SK-N-SH (cell line): ENCODE measurements around the gene PWWP2B. TPM values are rescaled to one million over a fixed set of nuclear protein-coding genes. Genes with fewer than 3 reads are reported as not detected.

Experiments used
- CTCF ChIA-PET: fragments of 300-600, 350-600 bp; formaldehyde crosslinking; extraction: SDS; loops from one replicate; lab custom pipeline; 2021; lab: Yijun Ruan, JAX
- POLR2A ChIA-PET: fragments of 350-600 bp; sonication (Branson Sonifier 250); formaldehyde crosslinking; extraction: SDS; loops from one replicate; lab custom pipeline; 2020; ENCODE audit warnings: antibody characterized with exemption, inconsistent platforms; lab: Yijun Ruan, JAX
- DNase-seq: peaks from one replicate; pipeline ENCODE4 v3.0.0; 2012
- H2AFZ ChIP-seq: fragments of 200-600 bp; sonication (generic); 2 replicates; pipeline ENCODE4 v1.8.1; 2016; ENCODE audit warnings: antibody characterized with exemption, mild to moderate bottlenecking, low read depth
- H3F3A ChIP-seq: fragments of 200-600 bp; sonication (generic); replicated peaks from 2 replicates; pipeline ENCODE3; 2016; ENCODE audit warnings: antibody characterized with exemption, mild to moderate bottlenecking; ENCODE audit not compliant: insufficient read depth
- H3K27ac ChIP-seq, 2 experiments: fragments of 200-500 bp in 1 of 2; fragments of 200-600 bp in 1 of 2; sonication (Bioruptor generic) in 1 of 2; sonication (generic), shearing (Covaris generic) in 1 of 2; 2 replicates each; pipeline versions ENCODE4 v1.5.1 to v1.6.1; 2014 to 2016; ENCODE audit warnings: low read depth in 2 of 2, inconsistent platforms in 1 of 2, low read length in 1 of 2, mild to moderate bottlenecking in 1 of 2, mixed read lengths in 1 of 2
- H3K27me3 ChIP-seq: fragments of 200-600 bp; sonication (generic), shearing (Covaris generic); 2 replicates; pipeline ENCODE4 v1.6.1; 2016; ENCODE audit warnings: mixed run types; ENCODE audit not compliant: insufficient read depth
- H3K36me3 ChIP-seq, 2 experiments: fragments of 200-500 bp in 1 of 2; fragments of 200-600 bp in 1 of 2; sonication (Bioruptor generic) in 1 of 2; sonication (generic) in 1 of 2; replicated peaks in 1 of 2; 2 replicates each; pipeline versions ENCODE3 to v1.5.1; 2014 to 2016; ENCODE audit warnings: low read length in 1 of 2, mild to moderate bottlenecking in 1 of 2; ENCODE audit not compliant: insufficient read depth in 2 of 2, control insufficient read depth in 1 of 2
- H3K4me1 ChIP-seq, 2 experiments: fragments of 200-500 bp in 1 of 2; fragments of 200-600 bp in 1 of 2; sonication (Bioruptor generic) in 1 of 2; sonication (generic), shearing (Covaris generic) in 1 of 2; 2 replicates each; pipeline versions ENCODE4 v1.5.1 to v1.6.1; 2014 to 2016; ENCODE audit warnings: low read depth in 1 of 2, low read length in 1 of 2, mixed run types in 1 of 2; ENCODE audit not compliant: insufficient read depth in 2 of 2, control insufficient read depth in 1 of 2
- H3K4me2 ChIP-seq: fragments of 200-600 bp; sonication (generic), shearing (Covaris generic); 2 replicates; pipeline ENCODE4 v1.6.1; 2017; ENCODE audit warnings: mixed run types
- H3K4me3 ChIP-seq, 2 experiments: fragments of 200-500 bp in 1 of 2; fragments of 200-600 bp in 1 of 2; sonication (Bioruptor generic) in 1 of 2; sonication (generic), shearing (Covaris generic) in 1 of 2; 2 replicates each; pipeline versions ENCODE4 v1.5.1 to v1.8.1; 2014 to 2016; ENCODE audit warnings: low read depth in 2 of 2, inconsistent platforms in 1 of 2, low read length in 1 of 2, mild to moderate bottlenecking in 1 of 2, mixed read lengths in 1 of 2, moderate library complexity in 1 of 2
- H3K79me2 ChIP-seq: fragments of 200-600 bp; sonication (generic); 2 replicates; pipeline ENCODE4 v1.8.1; 2017; ENCODE audit warnings: mild to moderate bottlenecking; ENCODE audit not compliant: insufficient read depth
- H3K9ac ChIP-seq: fragments of 200-600 bp; sonication (generic); 2 replicates; pipeline ENCODE4 v1.6.1; 2017; ENCODE audit warnings: mixed run types
- H3K9me2 ChIP-seq: fragments of 200-600 bp; sonication (generic); 2 replicates; pipeline ENCODE4 v1.6.1; 2017; ENCODE audit warnings: mixed run types
- H3K9me3 ChIP-seq: fragments of 200-600 bp; sonication (generic); 2 replicates; pipeline ENCODE4 v1.6.1; 2017; ENCODE audit warnings: mixed run types, mild to moderate bottlenecking, moderate library complexity
- H4K20me1 ChIP-seq: fragments of 200-600 bp; sonication (generic); 2 replicates; pipeline ENCODE4 v1.6.1; 2017; ENCODE audit warnings: mild to moderate bottlenecking, mixed run types; ENCODE audit not compliant: insufficient read depth
- ELF1 ChIP-seq: IDR thresholded peaks from 2 replicates; pipeline ENCODE4 v1.4.0; 2012
- EP300 ChIP-seq, 2 experiments: IDR thresholded peaks; 2 replicates each; pipeline versions ENCODE4 v1.4.0 to v1.6.1; 2012; ENCODE audit warnings: borderline replicate concordance in 1 of 2, low read depth in 1 of 2, low read length in 1 of 2
- EZH2phosphoT487 ChIP-seq: fragments of 200-600 bp; sonication (generic); IDR thresholded peaks from 2 replicates; pipeline ENCODE4 v1.6.1; 2017; ENCODE audit warnings: low read depth, mixed run types, mild to moderate bottlenecking, antibody characterized with exemption, moderate library complexity, borderline replicate concordance
- FOXM1 ChIP-seq: IDR thresholded peaks from 2 replicates; pipeline ENCODE4 v1.4.0; 2012; ENCODE audit warnings: low read depth, mild to moderate bottlenecking
- SIN3A ChIP-seq: IDR thresholded peaks from 2 replicates; pipeline ENCODE4 v1.6.1; 2012; ENCODE audit warnings: low read depth, mild to moderate bottlenecking, low read length, moderate library complexity, borderline replicate concordance
- TCF12 ChIP-seq: IDR thresholded peaks from 2 replicates; pipeline ENCODE4 v1.4.0; 2012
- TEAD4 ChIP-seq: IDR thresholded peaks from 2 replicates; pipeline ENCODE4 v1.4.0; 2012; ENCODE audit warnings: mild to moderate bottlenecking, borderline replicate concordance; ENCODE audit not compliant: insufficient read depth
- USF2 ChIP-seq: fragments of 150-350 bp; IDR thresholded peaks from 2 replicates; pipeline ENCODE4 v1.6.1; 2017; ENCODE audit warnings: antibody characterized with exemption, low read length, low read depth, borderline replicate concordance
- YY1 ChIP-seq: IDR thresholded peaks from 2 replicates; pipeline ENCODE4 v1.4.0; 2012; ENCODE audit warnings: low read depth, mild to moderate bottlenecking
- WGBS: methylation state at CpG from one replicate; pipeline ENCODE4 v1.1.6; 2017; ENCODE audit warnings: low lambda C conversion rate; 5-methylcytosine and 5-hydroxymethylcytosine counted together
- polyA plus RNA-seq, 3 experiments: library from polyadenylated mRNA; depleted of rRNA; stranded (reverse); fragments of >200 nt; gene quantifications; 2 replicates each; pipeline ENCODE4 v1.2.3, GENCODE V29; 2012
- TF ChIP-seq, protein P1 (sequence below): IDR thresholded peaks from 2 replicates; pipeline ENCODE4 v1.4.0; 2012; ENCODE audit warnings: low read depth
- TF ChIP-seq, protein P2 (sequence below): fragments of 200-600 bp; sonication (generic); IDR thresholded peaks from 2 replicates; pipeline ENCODE4 v1.6.1; 2017; ENCODE audit warnings: antibody characterized with exemption, mild to moderate bottlenecking, moderate library complexity

Gene PWWP2B
- polyA plus RNA-seq, 1 of the 3 experiments (the other 2 are of a cell fraction), result 2.4 TPM

DNA sequence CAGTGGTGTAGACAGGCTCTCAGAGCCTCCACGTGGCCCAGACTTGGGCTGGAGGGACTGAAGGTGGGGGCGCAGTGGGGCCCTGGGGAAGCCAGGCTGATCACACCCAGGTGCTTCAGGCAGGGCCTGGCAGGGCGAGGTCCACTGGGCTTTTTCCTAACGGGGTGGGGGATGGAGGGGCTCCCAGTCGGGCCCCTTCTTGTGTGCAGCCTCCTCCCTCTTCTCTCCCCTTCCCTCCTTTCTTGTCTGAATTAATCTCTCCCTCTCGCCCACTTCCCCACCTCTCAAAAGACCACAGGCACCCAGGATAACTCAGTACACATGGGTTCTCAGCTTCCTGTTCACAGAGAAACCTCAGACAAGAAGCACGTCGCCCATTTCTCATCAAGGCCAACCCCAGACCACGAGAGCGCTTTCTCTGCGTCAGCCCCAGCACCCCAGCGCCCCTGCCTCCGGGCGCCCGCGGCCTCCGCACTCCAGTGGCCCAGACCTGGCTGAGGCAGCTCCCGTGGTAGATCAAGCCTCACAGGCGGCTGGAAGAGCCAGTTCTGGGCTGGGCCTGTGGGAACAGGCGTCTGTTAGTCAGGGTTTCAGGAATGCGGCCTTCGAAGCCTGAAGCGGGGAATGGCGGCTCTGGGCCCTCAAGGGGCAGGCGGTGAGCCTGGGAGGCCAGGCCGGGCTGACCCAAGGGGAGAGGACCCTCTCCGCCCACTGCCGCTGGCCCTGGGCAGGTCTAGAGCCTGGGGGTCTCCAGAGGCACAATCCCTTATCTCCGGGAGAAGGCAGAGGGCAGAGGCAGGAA, 50.6 kb downstream of the PWWP2B start:
- POLR2A ChIA-PET, result no interaction called here
- Histone ChIP-seq H3K9me2 (no peaks in the 10 kb centered on the region), H3K4me3 (no peak overlapping the region), H3K27me3 (no peaks in the 10 kb centered on the region), H4K20me1 (no peaks in the 10 kb centered on the region), H2AFZ (peak overlapping the region; percentile 77), H3K79me2 (no peaks in the 10 kb centered on the region), H3F3A (peaks cover 8% of the 10 kb centered on the region), H3K9me3 (no peaks in the 10 kb centered on the region), H3K36me3 (no peaks in the 10 kb centered on the region), H3K4me1 (peaks cover 19 to 28% of the 10 kb centered on the region in 2 experiments; a peak in 2 of 4 replicates), H3K4me2 (peak overlapping the region; percentile 13; the same call in 1 of the 2 replicates), H3K9ac (peak overlapping the region; percentile 7; the same call in 1 of the 2 replicates), H3K27ac (peak overlapping the region; percentile 33 to 39; a peak in 3 of 4 replicates)
- no peak for DNase-seq
- TF ChIP-seq, protein P1, sequence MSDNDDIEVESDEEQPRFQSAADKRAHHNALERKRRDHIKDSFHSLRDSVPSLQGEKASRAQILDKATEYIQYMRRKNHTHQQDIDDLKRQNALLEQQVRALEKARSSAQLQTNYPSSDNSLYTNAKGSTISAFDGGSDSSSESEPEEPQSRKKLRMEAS, result peak; percentile 55; the same call in 1 of the 2 replicates
- TF ChIP-seq YY1, result 0 out of 2 replicates have a peak, but pooled peaks have one; percentile 56
- TF ChIP-seq TEAD4, result no peak
- TF ChIP-seq TCF12, result no peak
- no peak for TF ChIP-seq EP300 (IDR thresholded peaks at IDR 0.05; ENCODE audit: borderline replicate concordance in 1 of 2, low read depth in 1 of 2, low read length in 1 of 2)
- TF ChIP-seq, protein P2, sequence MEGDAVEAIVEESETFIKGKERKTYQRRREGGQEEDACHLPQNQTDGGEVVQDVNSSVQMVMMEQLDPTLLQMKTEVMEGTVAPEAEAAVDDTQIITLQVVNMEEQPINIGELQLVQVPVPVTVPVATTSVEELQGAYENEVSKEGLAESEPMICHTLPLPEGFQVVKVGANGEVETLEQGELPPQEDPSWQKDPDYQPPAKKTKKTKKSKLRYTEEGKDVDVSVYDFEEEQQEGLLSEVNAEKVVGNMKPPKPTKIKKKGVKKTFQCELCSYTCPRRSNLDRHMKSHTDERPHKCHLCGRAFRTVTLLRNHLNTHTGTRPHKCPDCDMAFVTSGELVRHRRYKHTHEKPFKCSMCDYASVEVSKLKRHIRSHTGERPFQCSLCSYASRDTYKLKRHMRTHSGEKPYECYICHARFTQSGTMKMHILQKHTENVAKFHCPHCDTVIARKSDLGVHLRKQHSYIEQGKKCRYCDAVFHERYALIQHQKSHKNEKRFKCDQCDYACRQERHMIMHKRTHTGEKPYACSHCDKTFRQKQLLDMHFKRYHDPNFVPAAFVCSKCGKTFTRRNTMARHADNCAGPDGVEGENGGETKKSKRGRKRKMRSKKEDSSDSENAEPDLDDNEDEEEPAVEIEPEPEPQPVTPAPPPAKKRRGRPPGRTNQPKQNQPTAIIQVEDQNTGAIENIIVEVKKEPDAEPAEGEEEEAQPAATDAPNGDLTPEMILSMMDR, result no peak
- WGBS, result 79% methylated on average over 20 of the region's 29 CpGs
- CTCF ChIA-PET, result interaction anchor here (0.6 to 1.8 kb wide), 9 partner anchors 10 to 87 kb away, joined by 3 to 9 read pairs (median 4); partner anchors contain the start of gene PWWP2B

DNA sequence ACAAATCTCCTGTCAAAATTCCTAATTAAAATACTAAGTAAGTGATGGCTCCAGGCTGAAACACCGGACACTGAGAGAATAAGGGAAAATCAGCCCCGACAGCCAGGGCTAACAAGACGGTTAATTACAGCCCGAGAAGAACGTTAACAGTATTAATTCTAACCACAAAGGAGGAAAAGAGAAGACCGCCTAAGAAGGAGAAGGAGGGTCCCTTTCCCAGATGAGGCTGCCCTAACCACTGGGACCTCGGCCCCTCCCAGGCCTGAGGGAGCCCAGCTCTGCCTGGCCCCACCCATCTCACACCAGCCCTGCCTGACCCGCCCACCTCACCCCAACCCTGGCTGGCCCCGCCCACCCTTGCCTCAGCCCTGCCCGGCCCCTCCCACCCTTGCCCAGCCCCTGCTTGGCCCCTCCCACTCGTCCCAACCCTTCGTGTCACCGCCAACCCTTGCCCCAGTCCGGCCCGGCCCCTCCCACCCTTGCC, 51.3 kb downstream of the PWWP2B start:
- 45% methylated on average over 13 of the region's 15 CpGs for WGBS
- Histone ChIP-seq H3K79me2 (no peaks in the 10 kb centered on the region), H3K27ac (peak overlapping the region; percentile 33 to 39; a peak in 3 of 4 replicates), H3K9me3 (no peaks in the 10 kb centered on the region), H3K9ac (peak overlapping the region; percentile 7; the same call in 1 of the 2 replicates), H3F3A (peaks cover 8% of the 10 kb centered on the region), H3K4me2 (peak overlapping the region; percentile 13; the same call in 1 of the 2 replicates), H2AFZ (peak overlapping the region; percentile 77), H3K36me3 (no peaks in the 10 kb centered on the region), H3K4me3 (no peak overlapping the region), H3K4me1 (peaks cover 19 to 32% of the 10 kb centered on the region in 2 experiments; a peak in 2 of 4 replicates), H3K27me3 (no peaks in the 10 kb centered on the region), H4K20me1 (no peaks in the 10 kb centered on the region), H3K9me2 (no peaks in the 10 kb centered on the region)
- peak; percentile 86 for DNase-seq
- TF ChIP-seq FOXM1 (no peak), TCF12 (no peak), USF2 (no peak), SIN3A (no peak), EZH2phosphoT487 (no peak), ELF1 (no peak)
- TF ChIP-seq, protein P2, result no peak
- CTCF ChIA-PET, result interaction anchor here (1.7 kb wide), 1 partner anchor 12 kb away, joined by 4 read pairs; no protein-coding TSS in a partner anchor
- POLR2A ChIA-PET, result no interaction called here
